Measurements from ENCODE around the gene MAP4. TPM values are rescaled to one million over a fixed set of nuclear protein-coding genes. Genes with fewer than 3 reads are reported as not detected.
A peak's percentile ranks its signal among the peaks of the same experiment; 100 is the strongest.
"Not testable (repeated sequence)": the region's sequence is repeated elsewhere in the genome, so short reads cannot be mapped to it uniquely, and the experiment has no call there.

Gene MAP4, protein sequence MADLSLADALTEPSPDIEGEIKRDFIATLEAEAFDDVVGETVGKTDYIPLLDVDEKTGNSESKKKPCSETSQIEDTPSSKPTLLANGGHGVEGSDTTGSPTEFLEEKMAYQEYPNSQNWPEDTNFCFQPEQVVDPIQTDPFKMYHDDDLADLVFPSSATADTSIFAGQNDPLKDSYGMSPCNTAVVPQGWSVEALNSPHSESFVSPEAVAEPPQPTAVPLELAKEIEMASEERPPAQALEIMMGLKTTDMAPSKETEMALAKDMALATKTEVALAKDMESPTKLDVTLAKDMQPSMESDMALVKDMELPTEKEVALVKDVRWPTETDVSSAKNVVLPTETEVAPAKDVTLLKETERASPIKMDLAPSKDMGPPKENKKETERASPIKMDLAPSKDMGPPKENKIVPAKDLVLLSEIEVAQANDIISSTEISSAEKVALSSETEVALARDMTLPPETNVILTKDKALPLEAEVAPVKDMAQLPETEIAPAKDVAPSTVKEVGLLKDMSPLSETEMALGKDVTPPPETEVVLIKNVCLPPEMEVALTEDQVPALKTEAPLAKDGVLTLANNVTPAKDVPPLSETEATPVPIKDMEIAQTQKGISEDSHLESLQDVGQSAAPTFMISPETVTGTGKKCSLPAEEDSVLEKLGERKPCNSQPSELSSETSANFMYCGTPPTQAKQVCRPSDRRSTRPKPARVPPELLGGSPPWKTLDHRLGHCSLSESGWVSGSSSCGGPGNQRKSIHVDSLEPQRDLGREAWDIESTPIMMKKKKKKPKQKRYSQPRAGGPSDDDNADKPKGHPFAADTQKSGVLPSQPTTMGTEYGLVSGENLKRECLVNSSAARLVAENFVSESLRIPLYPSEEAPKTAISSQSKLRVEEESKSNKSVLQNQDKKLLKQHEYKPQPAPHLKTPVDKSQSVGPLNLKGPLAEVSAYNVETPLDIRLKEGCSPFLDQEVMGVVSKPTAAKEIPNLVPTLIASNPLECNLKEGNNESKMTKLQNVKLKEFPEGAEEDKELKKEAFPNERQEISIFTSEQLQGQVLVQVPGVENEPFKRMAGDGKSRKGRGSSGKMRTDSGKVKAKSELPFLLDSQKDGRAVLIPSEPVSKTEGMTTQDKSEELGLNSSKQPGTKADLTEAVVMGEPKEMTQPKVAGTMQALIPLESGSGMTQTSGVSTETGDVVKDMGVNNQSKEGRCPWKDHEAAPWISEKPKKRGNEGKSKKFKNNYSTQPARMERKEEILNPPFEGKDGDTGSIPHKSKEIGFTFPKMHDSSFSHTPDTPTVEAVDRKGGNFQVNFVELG (N-terminal part only)
- 63.8 and 121 TPM in 2 replicates for total RNA-seq

DNA sequence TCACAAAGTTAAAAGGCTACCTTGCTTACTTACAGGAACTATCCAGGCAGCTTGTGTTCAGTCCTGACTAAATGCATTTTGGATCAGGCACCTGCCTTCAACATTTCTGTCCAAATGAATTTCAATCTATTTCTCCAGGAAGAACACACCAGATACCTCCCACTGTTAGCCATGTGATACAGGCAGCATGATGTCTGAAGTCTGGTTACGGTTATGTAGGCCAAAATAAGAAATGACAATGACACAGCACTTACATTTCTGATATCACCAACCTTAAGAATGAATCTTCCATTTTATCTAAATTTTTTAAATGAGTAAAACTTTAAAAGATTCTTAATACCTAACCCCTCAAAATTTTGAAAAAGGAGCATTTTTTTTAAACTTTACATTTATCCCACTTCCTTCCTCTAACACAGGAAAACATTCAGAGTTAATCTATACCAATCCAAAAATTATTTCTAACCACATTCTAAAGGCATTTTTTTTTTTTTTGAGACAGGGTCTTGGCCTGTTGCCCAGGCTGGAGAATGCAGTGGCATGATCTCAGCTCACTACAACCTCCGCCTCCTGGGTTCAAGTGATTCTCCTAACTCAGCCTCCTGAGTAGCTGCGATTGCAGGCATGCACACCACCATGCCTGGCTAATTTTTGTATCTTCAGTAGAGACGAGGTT lies at the start of gene MAP4:
TSS of gene MAP4 (minus strand) at position 116 of the 673 bp plus-strand sequence. CDS start 17,556 bp downstream, outside the sequence.
- peak; percentile 56 for DNase-seq

DNA sequence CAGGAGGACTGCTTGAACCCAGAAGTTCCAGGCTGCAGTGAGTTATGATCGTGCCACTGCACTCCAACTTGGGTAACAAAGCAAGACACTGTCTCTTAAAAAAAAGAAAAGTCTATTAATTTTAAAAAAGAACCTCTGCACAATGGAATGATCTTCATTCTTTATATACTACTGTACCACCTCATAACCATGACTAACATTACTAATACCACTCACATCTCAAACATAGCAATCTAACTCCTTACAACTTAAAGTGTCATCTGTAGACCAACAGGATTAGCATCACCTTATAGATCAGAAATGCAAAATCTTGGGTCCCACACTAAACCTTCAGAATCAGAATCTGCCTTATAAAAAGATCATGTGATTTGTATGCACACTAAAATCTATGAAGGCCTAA lies 48.8 kb upstream of the MAP4 start:
- DNase-seq: no peak

DNA sequence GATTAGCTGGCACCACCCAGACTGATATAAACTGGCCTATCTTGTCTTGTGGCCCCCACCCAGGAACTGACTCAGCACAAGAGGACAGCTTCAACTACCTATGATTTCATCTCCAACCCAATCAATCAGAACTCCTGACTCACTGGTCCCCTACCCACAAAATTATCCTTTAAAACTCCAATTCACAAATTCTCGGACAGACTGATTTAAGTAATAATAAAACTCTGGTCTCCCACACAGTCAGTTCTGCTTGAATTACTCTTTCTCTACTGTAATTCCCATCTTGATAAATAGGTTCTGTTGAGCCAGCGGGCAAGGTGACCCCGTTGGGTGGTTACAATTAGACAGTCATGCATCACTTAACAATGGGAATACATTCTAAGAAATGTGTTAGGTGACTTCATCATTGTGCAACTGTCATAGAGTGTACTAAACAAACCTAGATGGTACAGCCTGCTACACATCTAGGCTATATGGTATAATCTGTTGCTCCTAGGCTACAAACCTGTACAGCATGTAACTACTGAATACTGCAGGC lies 48.1 kb upstream of the MAP4 start:
- no peak for DNase-seq

DNA sequence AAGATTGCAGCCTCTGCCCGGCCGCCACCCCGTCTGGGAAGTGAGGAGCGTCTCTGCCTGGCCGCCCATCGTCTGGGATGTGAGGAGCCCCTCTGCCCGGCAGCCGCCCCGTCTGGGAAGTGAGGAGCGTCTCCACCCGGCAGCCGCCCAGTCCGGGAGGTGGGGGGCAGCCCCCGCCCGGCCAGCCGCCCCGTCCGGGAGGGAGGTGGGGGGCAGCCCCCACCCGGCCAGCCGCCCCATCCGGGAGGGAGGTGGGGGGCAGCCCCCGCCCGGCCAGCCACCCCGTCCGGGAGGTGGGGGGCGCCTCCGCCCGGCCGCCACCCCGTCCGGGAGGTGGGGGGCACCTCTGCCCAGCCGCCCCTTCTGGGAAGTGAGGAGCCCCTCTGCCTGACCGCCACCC lies 45.4 kb upstream of the MAP4 start:
- DNase-seq: not testable (repeated sequence)

DNA sequence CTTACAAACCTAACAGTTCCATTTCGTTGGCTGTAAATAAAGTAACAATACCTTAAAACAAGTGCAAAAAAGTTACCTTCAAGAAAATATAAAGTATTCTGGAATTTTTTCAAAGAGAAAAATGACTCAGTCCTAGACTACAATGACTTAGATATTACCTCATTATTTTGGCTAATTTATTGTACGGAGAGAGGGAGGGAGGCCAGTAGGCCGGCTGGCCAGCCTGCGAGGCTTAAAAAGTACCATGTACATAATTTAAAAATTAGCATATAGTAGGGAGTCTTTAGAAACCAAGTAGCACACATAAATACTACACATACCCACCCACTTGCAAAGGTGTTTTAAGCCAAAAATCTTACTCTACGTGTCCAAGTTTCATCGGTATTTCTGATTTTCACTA lies 41.9 kb upstream of the MAP4 start:
- DNase-seq: peak; percentile 37

DNA sequence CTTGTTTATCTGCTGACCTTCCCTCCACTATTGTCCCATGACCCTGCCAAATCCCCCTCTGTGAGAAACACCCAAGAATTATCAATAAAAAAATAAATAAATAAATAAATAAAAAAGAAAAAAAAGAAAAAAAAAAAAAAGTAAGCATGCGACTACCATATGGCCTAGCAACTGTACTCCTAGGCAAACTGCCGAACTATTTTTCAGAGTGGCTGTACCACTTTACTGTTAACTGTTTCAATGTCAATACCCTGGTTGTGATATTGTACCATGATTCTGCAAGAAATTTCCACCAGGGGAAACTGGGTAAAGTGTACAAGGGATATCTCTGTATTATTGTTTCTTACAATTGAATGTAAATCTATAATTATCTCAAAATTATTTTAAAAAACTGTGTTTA lies 41.3 kb upstream of the MAP4 start:
- no peak for DNase-seq

DNA sequence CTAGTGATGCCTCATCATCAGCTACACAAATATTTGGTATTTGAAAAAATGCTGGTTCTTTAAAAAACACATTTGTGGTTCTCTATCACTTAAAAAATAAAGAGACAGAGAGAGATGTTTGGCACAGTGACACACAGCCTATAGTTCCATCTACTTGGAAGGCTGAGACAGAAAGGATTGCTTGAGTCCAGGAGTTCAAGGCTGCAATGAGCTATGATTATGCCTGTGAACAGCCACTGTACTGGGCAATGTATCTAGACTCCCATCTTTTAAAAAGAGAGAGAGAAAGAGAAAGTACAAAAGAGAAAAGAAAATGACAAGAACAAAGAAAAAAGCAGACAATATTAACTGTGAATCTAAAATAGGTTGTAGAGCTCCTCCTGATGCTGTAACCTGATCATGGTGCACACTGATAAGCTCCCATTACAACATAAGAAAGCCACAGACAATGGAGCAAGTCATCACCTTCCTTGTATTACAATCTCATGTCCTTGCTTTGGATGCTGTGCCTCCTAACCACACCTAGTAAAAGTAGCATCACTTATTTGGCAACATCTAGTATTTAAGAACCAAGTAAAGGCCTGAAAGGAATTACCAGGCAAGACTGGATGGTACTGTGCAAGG lies 31.7 kb upstream of the MAP4 start:
- DNase-seq: no peak

DNA sequence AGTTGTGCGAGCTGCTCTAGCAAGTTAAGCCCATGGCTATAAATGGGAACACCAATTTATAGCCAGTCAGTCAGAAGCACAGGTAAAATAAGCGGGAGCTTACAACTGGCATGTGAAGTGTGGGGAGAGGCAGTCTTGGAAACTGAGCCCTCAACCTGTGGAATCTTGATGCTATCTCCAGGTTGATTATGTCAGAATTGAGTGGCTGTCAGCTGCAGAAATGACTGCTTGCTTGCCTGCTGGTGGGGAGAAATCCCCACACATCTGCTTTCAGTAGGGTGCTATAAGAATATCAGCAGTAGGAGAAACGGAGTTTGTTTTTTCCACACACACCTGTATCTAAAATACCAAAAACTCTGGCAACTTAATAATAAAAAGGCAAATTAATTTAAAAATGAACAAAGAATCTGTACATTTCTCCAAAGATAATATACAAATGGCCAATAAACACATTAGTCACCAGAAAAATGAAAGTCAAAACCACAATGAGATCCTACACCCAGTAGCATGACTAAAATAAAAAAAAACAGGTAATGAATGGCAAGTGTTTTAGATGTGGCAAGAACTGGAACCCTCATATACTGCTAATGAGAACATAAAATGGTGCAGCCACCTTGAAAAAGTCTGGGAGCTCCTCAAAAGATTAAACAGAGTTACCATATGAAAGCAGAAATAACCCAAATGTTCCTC lies 26.0 kb upstream of the MAP4 start:
- no peak for DNase-seq

DNA sequence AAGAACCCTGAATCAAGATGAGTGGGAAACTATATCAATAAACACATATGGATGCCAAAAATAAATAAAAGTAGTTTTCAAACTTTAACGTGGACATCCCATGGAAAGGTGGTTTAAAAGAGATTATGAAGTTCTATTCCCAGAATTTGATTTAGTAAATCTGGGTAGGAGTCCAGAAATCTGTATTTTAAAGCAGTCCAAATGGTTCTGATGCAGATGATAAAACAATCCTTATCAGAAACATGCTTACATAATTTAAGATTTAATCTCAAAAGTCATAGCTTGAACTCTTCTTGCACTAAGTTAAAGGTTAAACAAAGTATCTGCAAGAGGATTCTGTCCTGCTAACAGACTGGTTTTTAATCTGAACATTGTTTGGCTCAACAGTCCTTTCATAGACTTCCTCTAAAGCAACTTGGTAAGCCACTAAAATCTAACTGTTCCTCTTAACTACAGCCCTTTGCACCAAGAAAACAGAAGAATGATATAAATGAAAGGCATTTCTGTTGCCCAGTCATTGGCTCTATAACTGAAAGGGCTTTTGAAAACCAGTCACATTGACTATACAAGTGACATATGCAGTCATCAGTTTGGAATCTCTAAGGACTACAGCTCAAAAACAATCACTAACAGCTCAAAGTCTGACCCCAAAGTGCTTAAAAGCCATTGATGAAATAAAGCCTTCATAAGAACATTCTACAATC lies 23.4 kb upstream of the MAP4 start:
- DNase-seq: peak; percentile 77

DNA sequence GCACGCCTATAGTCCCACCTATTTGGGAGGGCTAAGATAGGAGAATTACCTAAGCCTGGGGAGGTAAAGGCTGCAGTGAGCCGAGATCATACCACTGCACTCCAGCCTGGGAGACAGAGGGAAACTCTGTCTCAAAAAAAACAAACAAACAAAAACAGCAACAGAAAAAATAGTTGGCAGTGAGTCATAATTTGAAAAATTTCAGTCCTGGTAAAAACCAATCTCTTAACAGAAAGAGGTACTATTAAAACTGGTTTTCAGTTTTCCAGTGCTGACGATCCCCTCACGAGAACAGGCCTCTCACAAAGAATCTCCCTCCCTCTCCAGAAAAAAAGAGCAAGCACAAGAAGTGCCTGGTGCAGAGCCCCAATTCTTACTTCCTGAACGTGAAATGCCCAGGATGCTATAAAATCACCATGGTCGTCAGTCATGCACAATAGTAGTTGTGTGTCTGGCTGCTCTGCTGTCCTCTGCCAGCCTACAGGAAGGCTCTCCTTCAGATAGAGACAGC lies 22.8 kb upstream of the MAP4 start:
- DNase-seq: peak; percentile 46

DNA sequence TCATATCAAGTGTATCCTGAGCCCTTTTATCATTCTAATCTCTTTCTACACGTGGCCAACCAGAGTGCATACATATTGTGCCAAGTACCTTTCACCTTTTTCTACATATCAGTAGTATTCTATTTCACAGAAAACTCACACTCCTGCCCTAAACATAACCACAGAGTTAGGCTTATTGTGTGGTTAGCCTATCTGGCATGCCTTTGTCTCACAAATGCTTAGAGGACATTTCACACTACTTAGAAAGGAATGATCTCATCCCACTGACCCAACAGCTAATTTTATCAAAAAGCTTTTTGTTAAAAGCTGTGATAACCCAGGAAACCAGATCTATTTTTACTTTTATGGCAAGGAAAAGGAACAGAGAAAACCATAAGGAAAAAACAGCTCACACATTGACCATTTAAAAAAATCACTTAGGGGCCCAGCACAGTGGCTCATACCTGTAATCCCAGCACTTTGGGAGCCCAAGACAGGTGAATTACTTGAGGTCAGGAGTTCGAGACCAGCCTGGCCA lies 17.8 kb upstream of the MAP4 start:
- DNase-seq: peak; percentile 81

DNA sequence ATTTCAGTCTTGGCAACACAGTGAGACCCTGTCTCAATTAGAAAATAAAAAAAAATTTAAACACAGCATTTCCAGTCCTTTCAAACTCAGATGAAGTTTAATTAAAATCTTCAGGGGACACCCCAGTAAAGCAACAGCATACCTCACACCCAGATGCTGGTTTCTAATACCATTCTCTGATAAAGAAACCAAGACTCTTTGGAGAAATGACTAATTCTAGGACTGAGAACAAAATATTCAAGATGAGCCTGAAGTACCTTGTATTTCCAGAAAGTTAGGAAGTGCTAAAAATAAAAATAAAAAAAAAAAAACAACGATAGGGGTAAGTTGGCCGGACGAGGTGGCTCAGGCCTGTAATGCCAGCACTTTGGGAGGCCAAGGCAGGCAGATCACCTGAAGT lies 14.0 kb upstream of the MAP4 start:
- no peak for DNase-seq

DNA sequence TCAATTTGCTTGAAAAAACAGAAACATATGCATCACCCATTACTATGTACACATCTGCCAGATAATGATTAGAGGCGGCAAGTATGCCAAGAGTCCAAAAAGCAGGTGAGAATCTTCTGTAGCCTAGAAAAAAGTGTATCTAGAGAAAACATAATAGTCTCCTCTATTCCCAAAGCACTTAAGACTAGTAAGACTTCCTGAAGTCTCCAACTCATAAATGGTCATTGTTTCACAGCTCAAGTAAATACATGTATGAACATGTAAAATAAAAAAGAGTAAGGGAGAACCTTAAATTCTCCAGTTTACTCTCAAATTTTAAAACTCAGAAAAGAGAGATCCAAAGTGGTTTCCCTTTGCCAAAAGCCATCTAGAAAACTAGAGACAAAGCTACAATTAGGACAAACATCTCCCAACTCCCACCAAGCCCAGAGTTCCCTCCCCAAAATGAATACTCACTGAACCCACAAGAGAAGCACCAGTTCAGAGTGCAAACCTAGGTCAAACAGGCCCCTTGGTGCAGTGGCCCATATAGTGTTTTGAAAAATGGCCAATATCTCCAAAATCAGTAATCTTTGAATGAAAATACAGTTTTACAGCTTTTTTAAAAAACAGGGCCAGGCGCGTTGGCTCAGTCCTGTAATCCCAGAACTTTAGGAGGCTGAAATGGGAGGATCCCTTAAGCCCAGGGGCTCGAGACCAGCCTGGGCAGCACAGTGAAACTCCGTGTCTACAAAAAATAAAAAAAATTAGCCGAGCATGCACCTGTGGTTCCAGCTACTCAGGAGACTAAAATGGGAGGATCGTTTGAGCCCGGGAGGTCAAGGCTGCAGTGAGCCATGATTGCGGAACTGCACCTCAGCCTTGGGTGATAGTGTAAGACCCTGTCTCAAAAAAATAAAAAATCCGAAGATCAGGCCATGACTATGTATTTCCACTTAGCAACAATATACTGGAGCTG lies 11.0 kb upstream of the MAP4 start:
- peak; percentile 48 for DNase-seq

DNA sequence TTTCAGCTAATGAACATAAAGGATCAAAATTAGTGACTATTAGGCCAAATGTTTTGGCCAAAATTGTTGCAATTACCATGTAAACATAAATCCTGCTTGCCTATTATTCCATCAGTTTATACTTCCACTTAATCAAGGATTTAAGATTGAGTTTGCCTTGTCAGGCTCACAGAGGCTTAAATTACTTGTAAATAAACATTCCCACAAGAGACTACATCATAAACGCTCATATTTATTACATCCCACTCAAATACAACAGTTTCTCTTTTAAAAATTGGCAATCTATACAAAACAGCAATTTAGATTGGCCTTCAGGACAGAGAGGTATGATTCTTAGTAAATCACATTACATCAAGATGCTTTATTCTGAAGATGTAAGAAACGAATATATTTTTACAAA lies 9.9 kb upstream of the MAP4 start:
- DNase-seq: no peak

DNA sequence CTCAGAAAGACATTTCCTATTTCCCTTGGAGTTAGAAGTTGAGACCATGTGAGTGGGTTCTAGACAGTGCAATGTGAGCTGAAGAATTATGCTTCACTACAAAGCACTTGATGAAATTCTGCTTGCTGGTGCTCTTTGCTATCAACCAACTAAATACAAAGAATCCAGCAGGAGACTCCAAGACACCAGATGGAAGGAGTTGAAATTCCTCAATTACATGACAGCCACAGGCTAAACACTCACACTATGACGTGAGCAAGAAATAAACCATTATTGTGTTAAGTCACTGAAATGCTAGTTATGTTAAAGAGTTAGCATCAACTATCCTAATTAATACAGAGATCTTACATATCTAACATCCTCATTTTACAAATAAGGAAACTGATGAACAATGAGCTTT lies 8.2 kb upstream of the MAP4 start:
- no peak for DNase-seq

DNA sequence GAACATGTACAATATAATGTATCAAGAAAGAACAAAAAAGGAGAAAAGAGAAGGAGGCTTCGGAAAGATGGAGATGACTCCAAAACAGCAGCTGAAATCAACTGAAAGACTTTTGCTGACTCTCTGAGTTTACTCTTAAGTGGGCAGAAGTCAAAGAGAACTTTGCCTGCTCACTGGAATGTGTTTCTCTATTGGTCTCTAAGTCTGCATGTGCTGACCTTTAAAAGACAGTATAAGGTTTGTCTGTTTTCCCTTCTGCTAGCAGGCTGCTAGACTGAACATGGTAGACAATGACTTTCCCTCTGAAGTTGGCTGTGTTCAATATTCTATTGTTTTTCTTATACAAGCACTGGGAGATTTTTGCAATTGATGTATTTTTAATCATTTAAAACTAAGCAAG lies 7.2 kb upstream of the MAP4 start:
- peak; percentile 35 for DNase-seq

DNA sequence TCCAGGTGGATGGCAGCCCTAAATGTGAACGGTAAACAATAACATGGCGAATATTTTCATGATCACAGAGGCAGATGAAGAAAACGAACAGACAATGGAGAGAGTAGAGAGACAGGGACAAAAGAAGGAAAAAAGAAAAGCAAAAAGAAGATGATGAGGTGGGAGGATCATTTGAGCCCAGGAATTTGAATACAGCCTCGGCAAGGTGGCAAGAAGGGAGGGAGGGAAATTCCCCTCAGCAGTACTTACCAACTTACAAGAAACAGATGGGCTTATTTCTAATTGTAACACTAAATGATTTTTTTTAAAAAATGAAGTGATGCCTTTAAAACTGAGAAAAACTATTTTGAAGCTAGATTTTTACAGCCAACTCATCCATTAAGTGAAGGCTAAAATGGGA lies 6.0 kb upstream of the MAP4 start:
- DNase-seq: no peak

DNA sequence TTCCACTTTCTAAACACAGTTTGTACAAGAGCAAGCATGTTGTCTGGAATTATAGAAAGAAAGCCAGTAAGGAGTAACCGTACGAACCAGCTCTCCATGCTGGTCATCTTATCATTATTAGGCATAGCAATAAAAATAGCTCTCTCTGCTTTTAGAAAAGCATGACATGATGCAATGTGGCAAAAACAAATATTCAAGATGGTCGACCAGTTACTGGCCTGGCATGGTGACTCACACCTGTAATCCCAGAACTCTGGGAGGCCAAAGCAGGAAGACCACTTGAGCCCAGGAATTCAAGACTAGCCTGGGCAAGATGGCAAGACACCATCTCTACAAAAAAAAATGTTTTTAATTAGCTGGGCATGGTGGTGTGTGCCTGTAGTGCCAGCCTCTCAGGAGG lies 2.6 kb upstream of the MAP4 start:
- peak; percentile 33 for DNase-seq
